Stomach (tissue), 4 donors: Measurements from ENCODE around the gene YPEL4.

ENCODE experiments used
- POLR2A ChIP-seq, 4 donors: fragments of 450-650 bp; IDR thresholded peaks; one replicate each; pipeline ENCODE4 v1.6.1; 2016; ENCODE audit warnings: antibody characterized with exemption in 4 of 4, control low read depth in 2 of 4, mild to moderate bottlenecking in 1 of 4, moderate library complexity in 1 of 4
- POLR2AphosphoS5 ChIP-seq, 3 donors: sonication (generic); formaldehyde crosslinking; IDR thresholded peaks; one replicate each; pipeline ENCODE4 v1.6.1; 2016; ENCODE audit warnings: antibody characterized with exemption in 3 of 3
- TF ChIP-seq, protein P1 (sequence below), 7 experiments: fragments of 450-650 bp in 4 of 7; fragments of 200-600 bp in 3 of 7; sonication (generic) in 3 of 7; IDR thresholded peaks; one replicate each; pipeline ENCODE4 v1.5.1; 2016 to 2019; ENCODE audit warnings: antibody characterized with exemption in 7 of 7, control low read depth in 2 of 7, mild to moderate bottlenecking in 1 of 7

DNA sequence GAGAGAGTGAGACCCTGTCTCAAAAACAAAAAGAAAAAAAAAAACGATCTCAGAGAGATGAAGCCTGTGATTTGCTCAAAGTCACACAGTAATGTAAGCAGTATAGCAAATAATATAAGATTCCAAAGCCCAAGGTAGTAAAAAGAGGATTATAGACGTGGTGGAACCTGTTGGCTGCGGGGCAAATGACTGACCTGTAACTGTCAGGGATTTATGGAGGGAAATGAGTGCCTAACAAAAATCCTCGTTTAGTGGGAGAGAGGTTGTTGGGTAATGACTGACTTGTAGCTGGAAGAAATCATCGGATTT lies 7.1 kb upstream of the YPEL4 start:
- TF ChIP-seq, protein P1, sequence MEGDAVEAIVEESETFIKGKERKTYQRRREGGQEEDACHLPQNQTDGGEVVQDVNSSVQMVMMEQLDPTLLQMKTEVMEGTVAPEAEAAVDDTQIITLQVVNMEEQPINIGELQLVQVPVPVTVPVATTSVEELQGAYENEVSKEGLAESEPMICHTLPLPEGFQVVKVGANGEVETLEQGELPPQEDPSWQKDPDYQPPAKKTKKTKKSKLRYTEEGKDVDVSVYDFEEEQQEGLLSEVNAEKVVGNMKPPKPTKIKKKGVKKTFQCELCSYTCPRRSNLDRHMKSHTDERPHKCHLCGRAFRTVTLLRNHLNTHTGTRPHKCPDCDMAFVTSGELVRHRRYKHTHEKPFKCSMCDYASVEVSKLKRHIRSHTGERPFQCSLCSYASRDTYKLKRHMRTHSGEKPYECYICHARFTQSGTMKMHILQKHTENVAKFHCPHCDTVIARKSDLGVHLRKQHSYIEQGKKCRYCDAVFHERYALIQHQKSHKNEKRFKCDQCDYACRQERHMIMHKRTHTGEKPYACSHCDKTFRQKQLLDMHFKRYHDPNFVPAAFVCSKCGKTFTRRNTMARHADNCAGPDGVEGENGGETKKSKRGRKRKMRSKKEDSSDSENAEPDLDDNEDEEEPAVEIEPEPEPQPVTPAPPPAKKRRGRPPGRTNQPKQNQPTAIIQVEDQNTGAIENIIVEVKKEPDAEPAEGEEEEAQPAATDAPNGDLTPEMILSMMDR (IDR thresholded peaks at IDR 0.05), result no peak
- no peak for TF ChIP-seq POLR2AphosphoS5 (IDR thresholded peaks at IDR 0.05)
- no peak for TF ChIP-seq POLR2A (IDR thresholded peaks at IDR 0.05)
